ENCODE measurements around the gene MTMR3. TPM values are rescaled to one million over a fixed set of nuclear protein-coding genes. Genes with fewer than 3 reads are reported as not detected.

MTMR3 gene
- total RNA-seq, 1 donor from 2014 or later: 41.2 TPM

DNA sequence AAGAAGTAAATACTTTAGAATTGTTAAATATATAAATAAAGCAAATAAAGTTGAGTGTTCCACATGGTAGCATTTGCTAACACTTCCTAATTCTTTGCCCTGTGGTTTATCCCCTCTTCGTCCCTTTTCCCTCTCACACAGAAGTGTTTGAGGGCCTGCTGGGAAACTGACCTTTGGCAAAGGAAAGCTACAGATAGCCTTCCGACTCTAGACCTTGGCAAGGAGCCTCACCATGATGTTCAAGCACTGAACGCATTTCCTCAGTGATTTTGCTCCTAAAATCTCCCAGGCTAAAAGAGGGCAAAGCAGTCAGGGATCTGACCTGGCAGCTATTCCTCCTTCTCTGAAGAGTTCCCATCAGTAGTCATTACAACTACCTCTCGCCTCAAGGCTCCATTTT is 144.8 kb downstream of the MTMR3 start:
- Mint-ChIP-seq H3K4me3 (ENCODE audit: unreplicated experiment) (no peak overlapping the region), H3K27me3 (ENCODE audit: unreplicated experiment) (no peaks in the 10 kb centered on the region), H3K36me3 (ENCODE audit: unreplicated experiment) (peaks cover 45% of the 10 kb centered on the region), H3K27ac (ENCODE audit: unreplicated experiment) (no peak overlapping the region), H3K4me1 (ENCODE audit: unreplicated experiment) (no peaks in the 10 kb centered on the region), H3K9me3 (ENCODE audit: unreplicated experiment) (no peaks in the 10 kb centered on the region)
- no peak for DNase-seq (ENCODE audit: extremely low spot score, unreplicated experiment)
- TF ChIP-seq CTCF (IDR thresholded peaks at IDR 0.05): no peak

GRCh38 chr22:30028731-30029130 is 145.8 kb downstream of the MTMR3 start:
- H3K27me3 Mint-ChIP-seq (ENCODE audit: unreplicated experiment): no peaks in the 10 kb centered on the region
- no peak for DNase-seq (ENCODE audit: extremely low spot score, unreplicated experiment)
- no peaks in the 10 kb centered on the region for H3K9me3 Mint-ChIP-seq (ENCODE audit: unreplicated experiment)
- H3K27ac Mint-ChIP-seq (ENCODE audit: unreplicated experiment): no peak overlapping the region
- H3K4me3 Mint-ChIP-seq (ENCODE audit: unreplicated experiment): no peak overlapping the region
- no peaks in the 10 kb centered on the region for H3K4me1 Mint-ChIP-seq (ENCODE audit: unreplicated experiment)
- no peak for TF ChIP-seq CTCF (IDR thresholded peaks at IDR 0.05)
- H3K36me3 Mint-ChIP-seq (ENCODE audit: unreplicated experiment): peaks cover 36% of the 10 kb centered on the region

DNA sequence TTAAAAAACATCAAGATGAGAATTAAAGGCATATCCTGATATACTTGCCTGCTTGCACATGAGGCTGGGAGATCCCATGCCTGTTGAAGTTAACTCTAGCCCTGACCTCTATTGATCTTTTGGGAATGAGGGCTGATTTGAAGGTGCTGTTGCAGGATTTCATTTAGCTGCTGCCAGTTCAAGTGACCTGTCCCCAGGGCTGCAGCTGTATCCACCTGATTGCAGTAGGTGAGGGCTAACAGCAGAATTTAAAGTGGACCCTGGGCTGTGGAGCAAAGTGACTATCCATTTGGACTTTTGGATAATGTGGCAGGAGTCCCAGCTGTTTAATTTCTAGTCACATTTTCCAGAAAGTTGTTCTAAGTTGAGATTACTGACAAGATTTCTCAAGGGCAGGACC is 146.5 kb downstream of the MTMR3 start:
- Mint-ChIP-seq H3K36me3 (ENCODE audit: unreplicated experiment) (peaks cover 34% of the 10 kb centered on the region), H3K27me3 (ENCODE audit: unreplicated experiment) (no peaks in the 10 kb centered on the region), H3K9me3 (ENCODE audit: unreplicated experiment) (no peaks in the 10 kb centered on the region), H3K27ac (ENCODE audit: unreplicated experiment) (no peak overlapping the region), H3K4me3 (ENCODE audit: unreplicated experiment) (no peak overlapping the region), H3K4me1 (ENCODE audit: unreplicated experiment) (no peaks in the 10 kb centered on the region)
- DNase-seq (ENCODE audit: extremely low spot score, unreplicated experiment): no peak
- TF ChIP-seq CTCF (IDR thresholded peaks at IDR 0.05): no peak

GRCh38 chr22:30030329-30030728 is 147.4 kb downstream of the MTMR3 start:
- no peak overlapping the region for H3K27ac Mint-ChIP-seq (ENCODE audit: unreplicated experiment)
- DNase-seq (ENCODE audit: extremely low spot score, unreplicated experiment): no peak
- no peak overlapping the region for H3K4me3 Mint-ChIP-seq (ENCODE audit: unreplicated experiment)
- peaks cover 29% of the 10 kb centered on the region for H3K36me3 Mint-ChIP-seq (ENCODE audit: unreplicated experiment)
- no peaks in the 10 kb centered on the region for H3K27me3 Mint-ChIP-seq (ENCODE audit: unreplicated experiment)
- H3K9me3 Mint-ChIP-seq (ENCODE audit: unreplicated experiment): no peaks in the 10 kb centered on the region
- TF ChIP-seq CTCF (IDR thresholded peaks at IDR 0.05): no peak
- no peaks in the 10 kb centered on the region for H3K4me1 Mint-ChIP-seq (ENCODE audit: unreplicated experiment)

DNA sequence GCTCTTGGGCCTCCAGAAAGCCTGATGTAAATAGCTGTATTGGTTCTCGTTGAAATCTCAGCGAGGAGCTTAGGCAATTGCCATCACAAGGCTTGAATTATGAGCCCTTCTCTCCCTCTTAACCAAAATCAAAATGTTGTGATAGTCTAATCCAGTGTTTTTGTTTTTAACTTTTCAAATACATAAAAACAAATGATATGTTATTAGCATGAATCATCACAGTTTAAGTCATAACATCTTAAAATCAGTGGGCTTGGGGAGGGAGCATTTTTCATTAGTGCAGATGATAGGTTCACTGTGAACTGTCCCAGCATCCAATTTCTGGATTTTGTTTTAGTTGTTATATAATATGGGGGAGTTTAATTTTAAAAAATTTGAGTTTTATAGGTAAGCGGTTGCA is 148.4 kb downstream of the MTMR3 start:
- TF ChIP-seq CTCF (IDR thresholded peaks at IDR 0.05): no peak
- DNase-seq (ENCODE audit: extremely low spot score, unreplicated experiment): no peak
- H3K4me1 Mint-ChIP-seq (ENCODE audit: unreplicated experiment): no peaks in the 10 kb centered on the region
- H3K4me3 Mint-ChIP-seq (ENCODE audit: unreplicated experiment): no peak overlapping the region
- no peak overlapping the region for H3K27ac Mint-ChIP-seq (ENCODE audit: unreplicated experiment)
- no peaks in the 10 kb centered on the region for H3K27me3 Mint-ChIP-seq (ENCODE audit: unreplicated experiment)
- H3K9me3 Mint-ChIP-seq (ENCODE audit: unreplicated experiment): no peaks in the 10 kb centered on the region
- peaks cover 25% of the 10 kb centered on the region for H3K36me3 Mint-ChIP-seq (ENCODE audit: unreplicated experiment)
